GM23338 (cell line): ENCODE measurements around the gene TMTC2. TPM values are rescaled to one million over a fixed set of nuclear protein-coding genes. Genes with fewer than 3 reads are reported as not detected.

Experiments
- ATAC-seq: fragments of 200-7000 bp; cut with Tn5 transposase; 3 replicates; pipeline ENCODE4 v1.9.1; 2020
- DNase-seq: peaks from one replicate; pipeline ENCODE4 v3.0.0-alpha.2; 2015; ENCODE audit warnings: low spot score
- H2AFZ ChIP-seq: fragments of 200-600 bp; sonication (generic); 2 replicates; pipeline ENCODE4 v1.8.0; 2016; ENCODE audit warnings: antibody characterized with exemption, mild to moderate bottlenecking, moderate library complexity
- H3F3A ChIP-seq: fragments of 200-600 bp; sonication (generic); replicated peaks from 2 replicates; pipeline ENCODE4 v1.8.0; 2017; ENCODE audit warnings: antibody characterized with exemption, mixed run types, low read depth
- H3K27ac ChIP-seq: fragments of 200-600 bp; sonication (generic); 2 replicates; pipeline ENCODE4 v1.6.1; 2016; ENCODE audit warnings: low read depth
- H3K27me3 ChIP-seq: fragments of 200-600 bp; sonication (generic); 2 replicates; pipeline ENCODE4 v1.8.0; 2016; ENCODE audit warnings: mild to moderate bottlenecking, mixed run types, moderate library complexity; ENCODE audit not compliant: insufficient read depth
- H3K36me3 ChIP-seq: fragments of 200-600 bp; sonication (generic); 2 replicates; pipeline ENCODE4 v1.8.0; 2016; ENCODE audit warnings: mild to moderate bottlenecking; ENCODE audit not compliant: insufficient read depth
- H3K4me1 ChIP-seq: fragments of 200-600 bp; sonication (generic); 2 replicates; pipeline ENCODE4 v1.8.0; 2016; ENCODE audit warnings: mild to moderate bottlenecking, moderate library complexity; ENCODE audit not compliant: insufficient read depth
- H3K4me2 ChIP-seq: fragments of 200-600 bp; sonication (generic); 2 replicates; pipeline ENCODE4 v1.7.1; 2017; ENCODE audit warnings: mixed run types
- H3K4me3 ChIP-seq: fragments of 200-600 bp; sonication (generic); 2 replicates; pipeline ENCODE4 v1.6.1; 2016; ENCODE audit warnings: mixed run types
- H3K79me2 ChIP-seq: fragments of 200-600 bp; sonication (generic); replicated peaks from 2 replicates; pipeline ENCODE4 v1.8.0; 2017; ENCODE audit warnings: mild to moderate bottlenecking; ENCODE audit not compliant: insufficient read depth
- H3K9me2 ChIP-seq: fragments of 200-600 bp; sonication (generic); 2 replicates; pipeline ENCODE4 v1.8.0; 2017; ENCODE audit not compliant: insufficient read depth
- H4K20me1 ChIP-seq: fragments of 200-600 bp; sonication (generic); replicated peaks from 2 replicates; pipeline ENCODE4 v1.8.0; 2017; ENCODE audit warnings: mild to moderate bottlenecking; ENCODE audit not compliant: insufficient read depth
- H3K27ac Mint-ChIP-seq: 2 replicates; pipeline ENCODE4 v1.8.0; 2020; ENCODE audit warnings: inconsistent platforms, mild to moderate bottlenecking, moderate library complexity, mixed read lengths
- H3K27me3 Mint-ChIP-seq: 3 replicates; pipeline ENCODE4 v1.8.0; 2022; ENCODE audit warnings: low read depth, mild to moderate bottlenecking, moderate library complexity, mixed read lengths, inconsistent platforms; ENCODE audit not compliant: insufficient read depth, poor library complexity
- H3K36me3 Mint-ChIP-seq: 3 replicates; pipeline ENCODE4 v1.8.0; 2021; ENCODE audit warnings: low read depth, mild to moderate bottlenecking, inconsistent platforms, moderate library complexity, mixed read lengths
- H3K4me1 Mint-ChIP-seq: 3 replicates; pipeline ENCODE4 v1.8.0; 2020; ENCODE audit warnings: mild to moderate bottlenecking, inconsistent platforms, mixed read lengths
- H3K4me3 Mint-ChIP-seq: 3 replicates; pipeline ENCODE4 v1.8.0; 2021; ENCODE audit warnings: moderate library complexity, mild to moderate bottlenecking, inconsistent platforms, mixed read lengths
- H3K9me3 Mint-ChIP-seq: 3 replicates; pipeline ENCODE4 v1.8.0; 2020; ENCODE audit warnings: moderate library complexity, mild to moderate bottlenecking, inconsistent platforms, mixed read lengths
- CREB1 ChIP-seq: fragments of 250-450 bp; sonication (Bioruptor Pico); IDR thresholded peaks from 2 replicates; pipeline ENCODE4 v1.5.0; 2020; ENCODE audit warnings: low read depth, mild to moderate bottlenecking, moderate library complexity
- CTCF ChIP-seq, 2 experiments: fragments of 200-600 bp in 1 of 2; sonication (generic) in 1 of 2; conservative IDR thresholded peaks; 2 replicates each; pipeline versions ENCODE4 v1.5.1 to v1.6.1; 2016 to 2017; ENCODE audit warnings: antibody characterized with exemption in 2 of 2, low read depth in 2 of 2, mild to moderate bottlenecking in 2 of 2, moderate library complexity in 1 of 2
- ETS1 ChIP-seq: IDR thresholded peaks from 2 replicates; pipeline ENCODE4 v1.6.1; 2016; ENCODE audit warnings: antibody characterized with exemption
- EZH2 ChIP-seq: fragments of 200-600 bp; sonication (generic); IDR thresholded peaks from one replicate; pipeline ENCODE4 v1.8.0; 2017; ENCODE audit warnings: antibody characterized with exemption, mild to moderate bottlenecking, low read depth; ENCODE audit not compliant: unreplicated experiment
- EZH2phosphoT487 ChIP-seq: fragments of 200-600 bp; sonication (generic); IDR thresholded peaks from one replicate; pipeline ENCODE4 v1.8.1; 2018; ENCODE audit warnings: antibody characterized with exemption; ENCODE audit not compliant: unreplicated experiment
- NANOG ChIP-seq: IDR thresholded peaks from 2 replicates; pipeline ENCODE4 v1.6.1; 2016; ENCODE audit warnings: antibody characterized with exemption, borderline replicate concordance
- POLR2AphosphoS5 ChIP-seq: IDR thresholded peaks from 2 replicates; pipeline ENCODE4 v1.6.1; 2016; ENCODE audit warnings: antibody characterized with exemption, low read depth
- REST ChIP-seq: IDR thresholded peaks from one replicate; pipeline ENCODE4 v1.6.1; 2018; ENCODE audit warnings: antibody characterized with exemption; ENCODE audit not compliant: unreplicated experiment
- STAT1 ChIP-seq: IDR thresholded peaks from one replicate; pipeline ENCODE4 v1.6.1; 2016; ENCODE audit warnings: antibody characterized with exemption; ENCODE audit not compliant: unreplicated experiment
- ZNF114 ChIP-seq: fragments of 250-450 bp; sonication (Bioruptor Pico); IDR thresholded peaks from 2 replicates; pipeline ENCODE4 v1.5.0; 2020; ENCODE audit warnings: mild to moderate bottlenecking, moderate library complexity
- ZNF331 ChIP-seq: fragments of 250-450 bp; sonication (Bioruptor Pico); IDR thresholded peaks from 2 replicates; pipeline ENCODE4 v1.5.0; 2020; ENCODE audit warnings: low read depth, mild to moderate bottlenecking, moderate library complexity
- polyA plus RNA-seq: library from polyadenylated mRNA; unstranded; fragments of >200 nt; fragmentation: Nextera tagmentation; extraction: Ambion mirVana; gene quantifications from 2 replicates; pipeline ENCODE4 v1.2.1, GENCODE V29; 2016
- total RNA-seq: library from RNA; depleted of rRNA; stranded (reverse); fragments of >200 nt; shearing (Covaris generic); gene quantifications from 2 replicates; pipeline ENCODE4 v1.2.3, GENCODE V29; 2014

The TMTC2 gene
- total and polyA plus RNA-seq, 2 experiments from 2014 or later: 0.57 to 6.5 TPM

- H3K4me3 Mint-ChIP-seq: no peak overlapping the region
- TF ChIP-seq NANOG (no peak), POLR2AphosphoS5 (no peak), EZH2 (no peak), CREB1 (CRISPR knock-in tag) (no peak), EZH2phosphoT487 (no peak), ZNF114 (CRISPR knock-in tag) (no peak), ETS1 (no peak), CTCF (conservative IDR thresholded peaks at IDR 0.05; ENCODE audit: low read depth in 2 of 2) (no peak), STAT1 (no peak), REST (no peak), ZNF331 (CRISPR knock-in tag) (no peak)
- H3K36me3 Mint-ChIP-seq: no peaks in the 10 kb centered on the region
- H3K4me3 ChIP-seq: no peak overlapping the region
- no peaks in the 10 kb centered on the region for H3K27me3 ChIP-seq
- H3K4me1 ChIP-seq: no peaks in the 10 kb centered on the region
- 0 out of 2 replicates have a peak, but pooled peaks cover 5% of the 10 kb centered on the region for H3K9me2 ChIP-seq
- no peak overlapping the region for H3K4me2 ChIP-seq
- peaks cover 14% of the 10 kb centered on the region for H3K4me1 Mint-ChIP-seq
- no peaks in the 10 kb centered on the region for H3K36me3 ChIP-seq
- ATAC-seq (no peak), DNase-seq (no peak)
- no peak overlapping the region for H3K27ac Mint-ChIP-seq
- no peaks in the 10 kb centered on the region for H3K9me3 Mint-ChIP-seq
- no peaks in the 10 kb centered on the region for H3F3A ChIP-seq
- H3K27ac ChIP-seq: no peak overlapping the region
- no peaks in the 10 kb centered on the region for H3K27me3 Mint-ChIP-seq
- no peaks in the 10 kb centered on the region for H4K20me1 ChIP-seq
- H3K79me2 ChIP-seq: no peaks in the 10 kb centered on the region
- no peak overlapping the region for H2AFZ ChIP-seq
These were observed 352.7 kb downstream of the TMTC2 start for GRCh38 chr12:83039413-83039812.
